Right hindlimb (tissue), 1 donor: Measurements from ENCODE around the gene CUL3.

ENCODE experiments used
- DNase-seq: peaks from one replicate; pipeline ENCODE4 v3.0.0-alpha.2; 2018

CUL3 gene

DNA sequence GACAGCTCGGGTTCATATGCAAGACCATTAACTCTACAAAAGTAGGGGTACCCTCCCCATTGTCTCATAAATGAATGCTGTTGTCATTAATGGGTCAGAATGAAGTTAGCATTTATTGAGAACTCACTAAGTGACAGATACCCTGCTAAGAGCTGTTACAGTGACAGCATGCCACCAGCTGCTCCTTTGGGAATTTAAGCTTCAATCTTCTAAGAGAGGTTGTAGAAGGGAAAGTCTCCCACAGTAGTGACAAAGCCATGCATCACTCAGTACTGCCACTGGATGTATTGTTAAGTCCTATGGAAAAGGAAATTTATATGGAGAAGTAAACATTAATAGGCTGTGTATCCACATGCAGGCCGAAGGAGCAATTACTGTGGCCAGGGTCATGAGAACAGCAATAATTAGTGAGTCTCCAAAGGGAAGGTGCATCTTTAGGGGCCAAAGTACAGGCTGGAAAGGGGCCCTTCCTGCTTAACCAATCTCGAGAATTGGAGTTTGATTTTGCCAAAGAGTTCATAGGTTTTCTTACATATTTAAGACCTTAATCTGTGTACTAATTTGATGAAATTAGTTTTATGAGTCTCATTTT lies 118.8 kb downstream of the CUL3 start:
- DNase-seq = no peak

DNA sequence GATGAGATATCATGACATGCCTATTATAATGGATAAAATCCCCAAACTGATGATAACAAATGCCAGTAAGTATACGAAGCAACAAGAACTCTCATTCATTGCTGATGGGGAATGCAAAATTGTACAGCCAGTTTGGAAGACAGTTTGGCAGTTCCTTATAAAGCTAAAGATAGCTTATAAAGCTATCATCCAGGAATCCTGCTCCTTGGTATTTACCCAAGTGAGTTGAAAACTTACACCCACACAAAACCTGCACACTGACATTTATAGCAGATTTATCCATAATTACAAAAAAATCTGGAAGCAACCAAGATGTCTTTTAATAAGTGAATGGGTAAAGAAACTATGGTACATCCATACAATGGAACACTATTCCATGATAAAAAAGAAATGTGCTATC lies 123.8 kb downstream of the CUL3 start:
- DNase-seq = no peak

DNA sequence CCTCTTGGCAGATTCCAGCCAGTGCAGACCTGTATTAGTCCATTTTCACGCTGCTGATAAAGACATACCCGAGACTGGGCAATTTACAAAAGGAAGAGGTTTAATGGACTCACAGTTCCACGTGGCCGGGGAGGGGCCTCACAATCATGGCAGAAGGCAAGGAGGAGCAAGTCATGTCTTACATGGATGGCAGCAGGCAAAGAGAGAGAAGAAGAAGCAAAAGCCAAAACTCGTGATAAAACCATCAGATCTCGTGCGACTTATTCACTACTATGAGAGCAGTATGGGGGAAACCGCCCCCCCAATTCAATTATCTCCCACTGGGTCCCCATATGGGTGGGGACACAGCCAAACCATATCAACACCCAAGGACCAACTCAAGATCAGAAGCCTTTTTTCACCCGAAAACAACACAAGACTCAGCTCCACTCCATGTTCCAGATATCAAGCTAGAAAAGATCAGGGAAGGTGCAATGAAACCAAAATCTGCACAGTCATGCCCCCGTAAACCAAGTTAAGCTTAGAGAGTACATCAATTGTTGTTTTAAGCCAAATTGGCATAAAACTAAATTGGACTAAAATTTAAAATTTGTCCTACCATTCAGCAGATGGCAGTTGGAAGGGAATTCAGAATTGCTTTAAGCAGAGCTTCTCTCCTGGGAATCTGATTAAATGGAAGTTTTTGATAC lies 127.6 kb downstream of the CUL3 start:
- no peak for DNase-seq

DNA sequence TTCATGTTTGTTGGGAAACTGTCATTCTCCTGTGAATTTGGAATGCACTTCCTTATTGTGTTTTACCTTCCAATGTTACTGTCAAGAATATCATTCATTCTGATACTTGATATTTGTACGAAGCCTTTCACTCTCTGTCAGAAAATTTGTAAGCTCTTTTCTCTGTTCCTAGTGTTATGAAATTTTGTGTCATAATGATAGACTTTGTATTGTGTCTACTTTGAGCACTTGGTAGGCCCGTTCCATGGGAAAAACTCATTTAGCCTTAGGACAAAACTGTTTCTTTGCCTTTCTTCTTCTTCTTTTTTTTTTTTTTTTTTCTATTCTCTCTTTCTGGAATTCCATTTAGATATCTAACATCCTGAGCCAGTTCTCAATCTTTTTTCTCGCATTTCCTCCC lies 131.3 kb downstream of the CUL3 start:
- no peak for DNase-seq

DNA sequence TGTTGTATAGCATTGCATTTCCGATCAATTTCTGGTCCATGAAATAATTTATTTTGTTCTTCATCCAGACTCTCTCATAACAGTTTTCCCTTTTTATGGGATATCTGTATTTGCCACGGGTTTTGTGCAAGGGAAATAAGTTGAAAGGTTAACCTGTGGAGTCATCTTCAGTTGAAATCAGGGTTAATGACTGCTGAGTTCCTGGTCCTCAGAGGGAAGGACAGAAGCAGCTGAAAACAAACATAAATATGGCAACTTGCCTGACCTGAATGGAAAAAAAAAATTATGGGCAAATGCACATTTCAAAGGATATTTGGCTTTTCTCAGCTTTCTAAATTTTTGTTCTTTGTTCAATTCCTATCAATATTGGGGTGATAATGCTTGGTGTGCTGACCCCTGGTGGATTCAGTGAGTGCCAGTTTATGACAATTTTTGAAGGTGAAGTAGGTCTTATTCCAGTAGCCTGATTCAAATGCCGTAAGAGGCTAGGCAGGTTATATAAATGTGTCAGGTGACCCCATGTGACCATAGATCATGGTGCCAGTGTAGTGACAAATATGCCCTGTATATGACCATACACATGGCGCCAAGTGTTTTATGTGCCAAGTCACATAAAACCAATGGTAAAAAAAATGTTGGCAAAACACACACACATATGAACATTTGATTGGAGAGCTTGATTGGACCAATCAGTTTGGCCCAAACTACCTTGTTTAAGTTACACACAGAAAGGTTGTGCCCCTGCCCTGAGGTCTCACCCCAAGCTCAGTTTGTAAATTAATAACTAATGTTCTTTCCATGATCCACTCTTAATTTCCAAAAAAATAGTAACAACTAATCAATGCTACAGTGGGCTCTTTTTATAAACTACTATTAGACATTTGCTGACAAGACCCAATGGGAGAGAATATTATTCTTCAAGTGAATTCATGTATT lies 135.7 kb downstream of the CUL3 start:
- DNase-seq = no peak

DNA sequence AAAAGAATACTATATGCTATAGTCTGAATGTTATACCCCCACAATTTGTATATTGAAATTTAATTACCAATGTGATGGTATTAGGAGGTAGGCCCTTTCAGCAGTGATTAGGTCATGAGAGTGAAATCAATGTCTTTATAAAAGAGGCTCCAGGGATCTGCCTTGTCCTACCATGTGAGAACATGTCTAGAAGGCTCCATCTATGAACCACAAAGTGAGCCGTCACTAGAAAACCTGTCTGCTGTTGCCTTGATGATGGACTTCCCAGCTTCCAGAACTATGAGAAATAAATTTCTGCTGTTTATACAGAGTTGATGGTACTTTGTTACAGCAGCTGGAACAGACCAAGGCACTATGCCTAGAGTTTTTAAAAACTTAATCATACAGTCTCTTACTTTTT lies 136.9 kb downstream of the CUL3 start:
- DNase-seq = no peak

DNA sequence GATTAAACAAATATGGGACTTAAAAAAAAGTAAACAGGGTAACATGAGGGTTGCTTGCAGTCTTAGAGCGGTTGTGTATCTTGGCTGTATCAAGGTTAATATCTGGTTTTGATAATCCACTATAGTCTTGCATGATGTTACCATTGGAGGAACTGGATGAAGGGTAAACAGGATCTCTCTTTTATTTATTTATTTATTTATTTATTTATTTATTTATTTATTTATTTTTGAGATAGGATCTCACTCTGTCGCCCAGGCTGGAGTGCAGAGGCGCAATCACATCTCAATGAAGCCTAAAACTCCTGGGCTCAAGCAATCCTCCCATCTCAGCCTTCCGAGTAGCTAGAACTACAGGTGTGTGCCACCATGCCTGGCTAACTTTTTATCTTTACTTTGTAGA lies 140.4 kb downstream of the CUL3 start:
- no peak for DNase-seq

DNA sequence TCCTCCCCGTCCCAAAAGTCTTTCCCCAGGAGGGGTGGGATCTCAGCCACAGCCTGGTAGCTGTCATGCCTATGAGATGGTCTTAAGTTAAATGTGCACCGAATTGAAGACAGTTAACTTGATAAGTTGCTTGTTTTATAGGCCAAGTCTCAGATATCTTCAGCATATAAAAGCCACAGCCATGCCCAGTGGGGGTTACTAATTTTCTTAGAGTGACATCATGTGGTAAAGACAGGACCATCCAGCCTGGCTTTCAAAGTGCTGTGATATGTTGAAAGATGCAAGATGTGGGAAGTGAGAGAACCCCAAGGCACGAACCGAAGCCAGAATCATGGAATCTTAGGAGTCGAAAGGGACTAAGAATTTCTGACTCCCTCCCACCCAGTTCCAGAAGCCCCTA lies 141.1 kb downstream of the CUL3 start:
- no peak for DNase-seq

DNA sequence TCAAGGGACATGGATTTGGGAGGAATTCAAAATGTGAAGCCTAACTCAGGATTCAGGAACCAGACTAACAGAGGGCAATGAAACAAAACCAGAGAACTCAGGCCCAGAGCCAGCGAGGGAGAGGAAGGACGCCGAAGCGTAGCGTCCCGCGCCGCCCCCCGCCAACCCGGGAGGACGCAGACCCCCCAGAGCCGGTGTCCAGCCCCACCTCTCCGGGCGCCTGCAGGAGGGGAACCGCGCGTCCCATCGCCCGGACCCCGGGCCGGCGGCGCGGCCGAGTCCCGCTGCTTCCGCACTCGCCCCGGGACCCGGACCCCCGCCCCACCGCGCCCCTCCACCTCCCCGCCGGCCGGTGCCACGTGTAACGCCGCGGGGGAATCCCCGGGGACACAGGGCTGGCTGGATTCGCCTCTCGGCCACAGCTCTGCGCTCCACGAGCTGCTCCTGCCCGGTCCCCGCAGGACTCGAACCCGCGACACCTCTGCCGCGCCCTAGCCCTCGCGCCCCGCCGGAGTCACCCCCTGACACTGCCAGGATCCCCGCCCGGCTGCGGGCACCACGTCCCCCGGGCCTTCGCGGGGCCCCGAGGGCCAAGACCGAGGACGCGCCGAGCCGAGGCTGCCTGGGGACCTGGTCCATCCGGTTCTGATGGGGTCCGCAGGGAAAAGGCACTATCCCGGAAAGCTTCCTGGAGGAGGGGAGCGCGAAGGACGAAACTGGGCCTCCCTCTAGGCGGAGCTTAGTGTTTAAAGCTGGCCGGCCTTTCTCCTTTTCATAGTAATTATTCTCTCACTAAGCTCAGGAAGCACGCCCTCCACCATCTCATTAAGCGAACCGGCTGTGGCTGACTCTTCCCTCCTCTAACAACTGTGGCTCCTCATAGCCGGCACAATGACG lies 142.8 kb downstream of the CUL3 start:
- DNase-seq = peak; percentile 40

DNA sequence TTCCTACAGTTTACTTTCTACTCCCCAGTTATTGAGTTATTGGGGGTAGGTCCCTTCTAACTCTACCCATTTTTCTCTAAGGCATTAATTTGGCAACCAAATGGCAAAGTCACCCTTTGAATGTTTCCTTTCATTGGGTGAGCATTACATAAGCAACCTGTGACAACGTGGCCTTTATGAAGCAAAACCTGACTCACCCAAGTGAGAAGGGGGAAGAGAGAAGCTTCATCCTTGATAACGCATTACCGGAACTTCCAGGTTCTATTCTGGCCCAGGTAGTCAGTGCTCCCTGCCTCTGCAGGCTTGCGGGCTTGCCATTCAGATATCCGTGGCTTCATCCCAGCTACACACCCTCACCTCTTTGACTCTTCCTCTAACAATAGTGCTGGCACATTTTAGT lies 144.2 kb downstream of the CUL3 start:
- DNase-seq = no peak

DNA sequence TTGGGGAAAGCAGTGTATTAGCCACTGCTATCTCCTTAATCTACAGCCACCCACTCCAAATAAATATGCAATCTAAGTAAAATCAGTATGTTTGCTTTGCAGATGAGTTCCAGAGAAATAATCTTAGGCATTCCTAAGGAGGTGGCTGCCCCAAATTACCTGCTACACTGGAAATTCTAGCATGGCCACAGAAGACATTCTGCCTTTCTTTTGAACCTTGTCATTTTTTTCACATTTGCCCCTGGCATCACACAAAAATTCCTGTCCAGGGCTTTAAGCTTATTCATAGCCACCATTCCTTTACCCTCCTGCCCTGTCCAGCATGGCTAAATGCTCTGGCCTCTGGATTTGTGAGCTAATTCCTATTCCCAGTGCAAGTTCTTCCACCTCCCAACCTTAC lies 146.4 kb downstream of the CUL3 start:
- no peak for DNase-seq

DNA sequence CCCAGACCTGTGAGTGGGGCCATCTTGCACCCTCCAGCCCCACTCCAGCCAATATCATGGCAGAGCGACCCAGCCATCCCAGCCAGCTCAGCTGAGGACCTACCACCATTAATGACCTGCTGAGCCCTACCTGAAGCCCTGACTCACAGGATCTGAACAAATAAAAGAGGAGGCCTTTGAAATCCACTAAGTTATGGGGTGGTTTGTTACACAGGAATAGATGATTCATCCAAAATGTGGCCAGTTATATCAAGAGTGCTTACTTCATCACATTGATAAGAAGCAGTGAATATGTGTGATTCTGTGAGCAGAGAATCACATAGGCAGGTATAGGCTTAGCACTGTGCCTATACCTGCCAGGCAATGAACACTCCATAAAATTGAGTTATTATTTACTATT lies 148.5 kb downstream of the CUL3 start:
- DNase-seq = no peak

DNA sequence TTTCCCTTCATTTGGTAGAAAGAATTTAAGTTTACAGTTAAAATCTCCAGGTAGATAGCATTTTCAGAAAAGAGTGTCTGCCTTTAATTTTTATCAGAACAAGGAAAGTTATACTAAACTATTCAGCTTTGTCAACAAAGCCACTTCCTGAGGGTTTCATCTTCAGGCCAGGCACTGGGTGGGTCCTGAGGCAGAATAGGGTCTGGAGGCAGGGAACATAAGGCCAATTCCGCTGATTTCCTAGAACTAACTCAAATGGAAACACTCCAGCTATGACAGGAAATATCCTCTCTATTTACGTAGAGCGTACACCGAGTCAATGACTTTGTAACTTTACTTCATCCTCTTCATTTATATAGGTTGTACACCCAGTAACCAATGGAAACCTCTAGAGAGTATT lies 150.5 kb downstream of the CUL3 start:
- DNase-seq = no peak

DNA sequence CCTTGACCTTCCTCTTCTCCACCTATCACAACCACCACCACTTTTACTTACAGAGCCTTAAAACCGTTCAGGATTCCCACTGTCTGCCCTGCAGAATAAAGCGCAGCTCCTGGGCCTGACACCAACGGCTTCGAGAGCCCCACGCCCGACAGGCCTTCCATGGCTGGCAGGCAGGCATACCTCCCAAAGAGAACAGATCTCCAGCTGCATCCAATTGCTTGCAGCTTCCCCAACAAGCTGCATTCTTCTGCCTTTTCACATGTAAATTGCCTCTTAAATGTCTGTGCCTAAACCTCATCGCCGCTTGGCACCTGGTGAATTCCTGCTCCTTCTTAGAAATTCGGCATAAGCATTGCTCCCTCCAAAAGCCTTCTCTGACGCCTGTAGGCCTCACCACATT lies 151.7 kb downstream of the CUL3 start:
- DNase-seq = no peak

DNA sequence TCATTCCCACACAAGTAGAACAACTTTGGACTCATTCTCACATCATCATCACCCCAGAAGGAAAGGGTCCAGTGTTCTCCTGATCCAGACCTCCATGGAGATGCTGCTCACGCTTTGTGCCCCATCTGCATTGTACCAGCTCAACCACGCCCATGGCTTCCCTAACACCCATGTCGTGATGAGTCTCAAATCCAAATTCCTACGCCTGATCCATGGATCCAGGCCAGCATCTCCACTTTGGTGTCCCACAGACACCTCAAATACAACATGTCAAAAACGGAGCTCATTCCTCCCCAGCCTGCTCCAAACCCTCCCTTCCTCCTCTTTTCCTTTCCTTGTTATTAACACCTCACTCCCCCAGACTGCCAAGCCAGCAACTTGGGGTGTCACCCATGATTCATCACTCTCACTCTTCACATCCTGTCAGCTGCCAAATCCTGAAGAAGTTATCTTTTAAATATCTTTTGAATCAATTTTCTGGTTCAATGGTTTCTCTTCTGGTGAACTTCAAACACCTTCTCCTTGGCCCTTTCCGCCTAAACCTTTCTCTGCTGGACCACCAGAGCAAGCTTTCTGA lies 153.1 kb downstream of the CUL3 start:
- DNase-seq = no peak

DNA sequence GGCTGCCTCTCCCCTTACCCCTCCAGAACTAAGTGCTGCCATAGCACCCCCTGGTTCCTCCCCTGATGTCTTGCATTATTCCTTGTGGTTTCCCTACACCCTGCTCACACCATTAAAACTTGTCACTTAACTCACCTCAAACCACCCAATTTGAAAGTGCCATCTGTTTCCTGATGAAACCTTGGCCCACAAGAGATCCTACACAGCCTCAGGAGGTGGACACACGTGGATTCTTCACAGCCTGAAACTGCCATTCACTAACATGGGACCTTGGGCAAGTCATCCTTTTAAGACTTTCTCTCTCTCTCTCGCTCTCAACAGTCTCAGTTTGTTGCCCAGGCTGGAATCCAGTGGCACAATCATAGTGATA lies 155.7 kb downstream of the CUL3 start:
- DNase-seq = no peak

DNA sequence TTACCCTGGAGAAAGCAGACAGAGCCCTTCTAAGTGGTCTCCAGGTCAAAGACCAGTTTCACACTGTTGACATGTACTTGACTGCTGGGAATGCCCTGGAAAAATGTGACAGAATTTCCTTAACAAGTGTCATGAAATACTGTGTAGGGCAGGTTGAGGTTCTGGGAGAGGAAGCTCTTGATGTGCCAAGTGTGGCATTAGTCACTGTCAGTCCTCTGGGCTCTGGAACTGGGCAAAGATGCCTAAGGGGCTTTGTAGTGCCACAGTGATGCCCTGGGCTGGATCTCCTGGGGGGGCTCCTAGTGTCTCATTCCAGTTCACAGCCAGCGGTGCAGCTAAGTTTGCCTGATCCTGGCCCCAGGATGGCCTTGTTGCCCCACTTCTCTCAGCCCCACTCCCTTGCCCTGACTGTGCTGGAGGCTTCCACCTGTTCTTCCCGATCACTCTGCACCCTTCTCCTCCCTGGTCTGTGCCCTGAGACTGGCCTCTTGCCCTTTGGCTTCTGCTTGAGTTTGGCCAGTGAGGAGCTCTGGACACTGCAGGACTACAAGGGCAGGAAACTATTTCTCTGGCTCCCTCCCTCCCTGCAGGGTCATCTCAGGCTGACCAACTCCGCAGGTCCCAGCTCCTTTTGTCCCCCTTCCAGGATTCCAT lies 156.2 kb downstream of the CUL3 start:
- no peak for DNase-seq

DNA sequence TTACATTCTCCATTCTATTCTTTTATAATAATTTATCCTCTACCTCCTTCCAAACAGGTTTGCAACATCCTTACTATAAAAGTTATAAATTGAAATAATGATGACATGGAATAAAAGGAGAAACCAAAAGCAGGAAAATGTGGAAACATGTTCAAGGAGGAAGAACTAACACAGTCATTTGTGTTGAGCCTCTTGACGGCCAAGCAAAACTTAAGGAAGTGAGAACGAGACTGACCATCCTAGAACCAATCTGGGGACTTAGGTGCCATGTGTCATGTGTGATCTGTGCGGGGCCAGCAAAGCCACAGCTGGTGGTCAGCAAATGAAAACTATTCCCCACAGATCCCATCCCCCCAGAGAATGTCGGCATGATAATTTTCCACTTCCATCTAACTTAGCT lies 157.7 kb downstream of the CUL3 start:
- no peak for DNase-seq

DNA sequence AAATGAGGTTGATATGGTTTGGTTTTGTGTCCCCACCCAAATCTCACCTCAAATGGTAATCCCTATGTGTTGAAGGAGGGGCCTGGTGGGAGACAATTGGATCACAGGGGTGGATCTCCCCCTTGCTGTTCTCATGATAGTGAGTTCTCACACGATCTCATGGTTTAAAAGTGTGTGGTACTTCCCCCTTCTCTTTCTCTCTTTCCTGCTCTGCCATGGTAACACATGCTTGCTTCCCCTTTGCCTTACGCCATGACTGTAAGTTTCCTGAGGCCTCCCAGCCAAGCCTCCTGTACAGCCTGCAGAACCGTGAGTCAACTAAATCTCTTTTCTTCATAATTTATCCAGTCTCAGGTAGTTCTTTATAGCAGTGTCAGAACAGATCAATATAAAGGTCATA lies 158.5 kb downstream of the CUL3 start:
- DNase-seq = no peak

DNA sequence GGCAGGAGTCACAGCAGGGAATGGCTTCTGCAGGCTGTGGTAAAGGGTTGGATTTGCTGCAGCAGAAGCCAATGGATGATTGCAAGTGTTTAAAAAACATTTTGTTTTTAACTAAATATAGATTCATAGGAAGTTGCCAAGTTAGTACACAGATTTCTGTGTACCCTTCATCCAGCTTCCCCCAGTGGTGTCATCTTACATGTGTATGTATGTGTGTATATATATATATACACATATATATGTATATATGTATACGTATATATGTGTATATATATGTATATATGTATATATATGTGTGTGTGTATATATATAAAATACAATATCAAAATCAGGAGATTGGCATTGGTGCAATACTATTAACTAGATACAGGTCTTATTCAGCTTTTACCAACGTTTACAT lies 164.1 kb downstream of the CUL3 start:
- DNase-seq = no peak
